Stimulated activated naive CD8-positive, alpha-beta T cell treated with anti-CD3 and anti-CD28 coated beads, Interleukin-15, Interleukin-2, amounts not matched to agents 100 ng/mL and 50 ng/mL, for 24 hours (primary cell): ENCODE results near the gene DIAPH3.

ENCODE experiments used
- H3K27ac Mint-ChIP-seq: one replicate; pipeline ENCODE4 v1.8.0; 2021; ENCODE audit warnings: mild to moderate bottlenecking, mixed read lengths
- H3K27me3 Mint-ChIP-seq: one replicate; pipeline ENCODE4 v1.8.0; 2021; ENCODE audit warnings: mixed read lengths
- H3K36me3 Mint-ChIP-seq: one replicate; pipeline ENCODE4 v1.8.0; 2021; ENCODE audit warnings: low read depth, mixed read lengths
- H3K4me1 Mint-ChIP-seq: one replicate; pipeline ENCODE4 v1.8.0; 2021; ENCODE audit warnings: low read depth, mixed read lengths
- H3K4me3 Mint-ChIP-seq: one replicate; pipeline ENCODE4 v1.8.0; 2021; ENCODE audit warnings: mild to moderate bottlenecking, mixed read lengths
- H3K9me3 Mint-ChIP-seq: one replicate; pipeline ENCODE4 v1.8.0; 2021; ENCODE audit warnings: mixed read lengths

The DIAPH3 gene

DNA sequence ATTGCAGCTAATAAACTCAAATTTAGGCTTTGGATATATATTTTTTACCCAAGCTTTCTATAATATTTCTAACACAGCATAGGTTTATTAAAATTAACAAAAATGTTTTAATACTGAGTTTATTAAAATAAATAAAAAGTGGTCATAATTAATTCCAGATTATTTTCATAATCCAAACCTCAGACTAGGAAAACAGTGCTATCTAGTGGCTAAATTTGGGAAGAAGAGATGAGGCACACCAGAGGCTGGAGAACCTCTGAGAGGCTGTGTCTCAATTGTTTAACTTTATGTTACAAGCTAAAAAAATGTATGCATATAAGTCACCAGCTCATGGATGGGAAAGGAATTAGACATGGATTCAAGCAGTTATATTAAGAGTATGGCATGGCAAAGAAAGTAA, 392.5 kb downstream of the DIAPH3 start:
- Mint-ChIP-seq H3K27ac (no peak overlapping the region), H3K27me3 (no peaks in the 10 kb centered on the region), H3K4me3 (no peak overlapping the region), H3K36me3 (no peaks in the 10 kb centered on the region), H3K4me1 (no peaks in the 10 kb centered on the region), H3K9me3 (no peaks in the 10 kb centered on the region)

DNA sequence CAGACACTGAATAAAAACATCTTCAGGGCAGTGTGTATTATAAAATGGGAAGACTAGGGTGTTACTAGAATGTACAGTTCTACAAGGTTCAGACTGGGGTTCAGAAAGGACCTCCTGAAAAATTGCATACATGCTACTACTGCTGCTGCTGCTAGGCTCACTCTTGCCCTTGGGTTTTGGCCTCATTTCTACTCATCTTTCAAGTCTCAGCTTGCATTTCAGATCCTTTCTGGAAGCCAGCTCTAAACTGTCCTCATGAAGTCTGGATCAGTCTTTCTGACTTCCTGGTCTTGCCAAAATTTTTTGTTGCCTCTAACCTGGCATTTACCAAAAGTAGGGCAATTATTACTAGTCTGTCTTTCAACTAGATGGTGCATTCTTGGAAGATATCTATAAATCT, 393.3 kb downstream of the DIAPH3 start:
- Mint-ChIP-seq H3K4me3 (no peak overlapping the region), H3K27ac (no peak overlapping the region), H3K4me1 (no peaks in the 10 kb centered on the region), H3K27me3 (no peaks in the 10 kb centered on the region), H3K9me3 (no peaks in the 10 kb centered on the region), H3K36me3 (no peaks in the 10 kb centered on the region)

DNA sequence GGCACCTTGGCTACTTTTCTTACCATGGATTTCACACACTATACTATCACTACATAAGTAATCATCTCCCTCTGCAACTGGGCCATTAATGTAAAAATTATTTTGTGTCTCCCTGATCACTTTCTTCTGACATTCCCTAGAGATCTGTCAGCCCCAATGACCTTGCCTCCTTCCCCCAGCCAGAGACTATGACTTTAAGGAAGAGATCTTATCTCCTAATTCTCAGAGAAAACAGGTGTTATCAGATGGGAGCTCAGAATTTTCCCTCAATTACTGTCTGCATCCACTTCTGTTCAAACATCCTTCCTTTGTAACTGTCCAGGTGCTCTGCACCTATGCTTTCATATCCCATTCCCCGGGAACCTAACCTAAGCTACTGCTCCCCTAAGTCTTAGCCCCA, 397.5 kb downstream of the DIAPH3 start:
- Mint-ChIP-seq H3K9me3 (no peaks in the 10 kb centered on the region), H3K27me3 (no peaks in the 10 kb centered on the region), H3K36me3 (no peaks in the 10 kb centered on the region), H3K4me3 (no peak overlapping the region), H3K27ac (no peak overlapping the region), H3K4me1 (no peaks in the 10 kb centered on the region)

DNA sequence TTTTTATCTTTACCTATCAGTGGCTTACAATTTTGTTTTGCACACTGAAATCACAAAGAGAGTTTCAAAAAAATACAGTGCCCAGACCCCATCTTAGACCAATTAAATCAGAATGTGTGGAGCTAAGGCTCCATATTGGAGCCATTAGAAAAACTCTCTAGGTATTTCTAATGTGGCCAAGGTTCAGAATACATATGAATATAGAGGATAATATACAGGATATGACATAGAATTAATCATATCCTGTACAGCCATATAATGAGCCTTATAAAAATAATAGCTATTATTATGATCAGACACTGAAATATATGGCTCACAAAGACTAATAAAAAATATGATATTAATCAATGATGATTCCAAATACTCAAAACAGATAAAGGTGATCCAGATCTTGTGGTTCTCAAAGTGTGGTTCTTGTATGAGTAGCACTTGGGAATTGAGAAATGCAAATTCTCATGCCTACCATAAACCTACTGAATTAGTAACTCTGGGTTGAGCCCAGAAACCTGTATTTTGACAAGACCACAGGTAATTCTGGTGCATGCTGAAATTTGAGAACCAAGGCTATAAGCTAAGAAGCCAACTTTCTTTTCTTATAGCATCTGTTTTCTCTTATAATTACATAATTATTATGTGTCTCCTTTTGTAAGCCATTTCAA, 408.0 kb downstream of the DIAPH3 start:
- H3K27me3 Mint-ChIP-seq: no peaks in the 10 kb centered on the region
- H3K4me3 Mint-ChIP-seq: no peak overlapping the region
- H3K36me3 Mint-ChIP-seq: no peaks in the 10 kb centered on the region
- no peaks in the 10 kb centered on the region for H3K9me3 Mint-ChIP-seq
- no peaks in the 10 kb centered on the region for H3K4me1 Mint-ChIP-seq
- no peak overlapping the region for H3K27ac Mint-ChIP-seq

DNA sequence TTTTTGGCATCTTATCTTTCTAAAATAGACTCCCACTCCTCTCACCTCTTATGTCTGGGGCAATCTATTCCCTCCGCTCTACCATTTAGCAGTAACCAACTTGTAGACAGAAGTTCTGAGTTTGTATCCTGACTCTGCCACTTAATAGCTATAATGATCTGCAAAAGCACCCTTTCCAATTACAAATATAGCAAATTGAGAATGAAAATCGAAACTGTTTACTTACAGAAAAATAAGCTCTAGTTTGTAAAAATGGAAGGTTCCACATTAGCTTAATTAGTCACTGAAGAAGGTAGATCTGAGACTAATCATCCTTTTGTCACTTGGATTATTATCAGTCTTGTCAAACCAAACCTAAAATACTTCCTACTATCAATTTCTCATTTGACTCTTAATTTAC, 409.3 kb downstream of the DIAPH3 start:
- no peaks in the 10 kb centered on the region for H3K9me3 Mint-ChIP-seq
- no peak overlapping the region for H3K4me3 Mint-ChIP-seq
- no peaks in the 10 kb centered on the region for H3K27me3 Mint-ChIP-seq
- H3K4me1 Mint-ChIP-seq: no peaks in the 10 kb centered on the region
- H3K36me3 Mint-ChIP-seq: no peaks in the 10 kb centered on the region
- H3K27ac Mint-ChIP-seq: no peak overlapping the region

DNA sequence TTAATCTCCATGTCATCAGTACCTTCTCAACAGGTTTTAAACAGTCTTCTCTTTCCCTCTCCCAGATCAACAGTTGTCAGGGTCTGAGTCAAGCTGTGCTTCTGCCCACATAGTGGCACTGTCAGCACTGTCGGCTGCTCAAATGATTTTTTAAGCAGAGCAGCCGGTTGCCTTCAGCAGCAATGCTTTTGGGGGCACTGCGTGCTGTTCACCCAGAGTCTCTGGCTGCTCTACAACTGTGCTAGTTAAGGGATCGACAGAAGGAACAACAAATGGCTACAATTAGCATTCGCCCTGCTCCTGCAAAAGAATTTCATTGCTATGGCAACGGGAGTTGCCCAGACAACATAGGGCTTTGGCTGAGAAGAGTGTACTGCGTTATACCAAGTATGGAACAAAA, 412.9 kb downstream of the DIAPH3 start:
- Mint-ChIP-seq H3K27ac (no peak overlapping the region), H3K36me3 (no peaks in the 10 kb centered on the region), H3K27me3 (no peaks in the 10 kb centered on the region), H3K4me3 (no peak overlapping the region), H3K9me3 (no peaks in the 10 kb centered on the region), H3K4me1 (no peaks in the 10 kb centered on the region)

DNA sequence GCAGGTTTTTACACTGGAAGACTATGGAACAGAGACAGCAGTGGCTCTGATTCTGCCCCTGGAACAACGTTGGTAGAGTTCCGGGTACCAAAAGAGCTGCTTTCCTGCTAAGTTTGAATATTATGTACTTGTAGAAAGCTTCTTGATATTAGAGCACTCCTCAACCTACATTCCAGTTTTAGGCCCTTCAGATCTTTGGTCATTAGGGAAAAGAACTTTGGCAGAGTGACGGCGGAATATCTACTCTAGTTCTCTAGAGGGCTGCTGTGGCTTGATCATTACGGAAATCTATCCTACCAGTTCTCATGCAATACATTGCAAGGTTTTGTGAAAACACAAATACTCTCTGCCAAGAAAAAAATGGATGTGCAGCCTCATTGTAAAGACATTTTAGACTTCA, 415.7 kb downstream of the DIAPH3 start:
- no peaks in the 10 kb centered on the region for H3K9me3 Mint-ChIP-seq
- no peak overlapping the region for H3K4me3 Mint-ChIP-seq
- no peaks in the 10 kb centered on the region for H3K4me1 Mint-ChIP-seq
- H3K36me3 Mint-ChIP-seq: no peaks in the 10 kb centered on the region
- no peak overlapping the region for H3K27ac Mint-ChIP-seq
- no peaks in the 10 kb centered on the region for H3K27me3 Mint-ChIP-seq

DNA sequence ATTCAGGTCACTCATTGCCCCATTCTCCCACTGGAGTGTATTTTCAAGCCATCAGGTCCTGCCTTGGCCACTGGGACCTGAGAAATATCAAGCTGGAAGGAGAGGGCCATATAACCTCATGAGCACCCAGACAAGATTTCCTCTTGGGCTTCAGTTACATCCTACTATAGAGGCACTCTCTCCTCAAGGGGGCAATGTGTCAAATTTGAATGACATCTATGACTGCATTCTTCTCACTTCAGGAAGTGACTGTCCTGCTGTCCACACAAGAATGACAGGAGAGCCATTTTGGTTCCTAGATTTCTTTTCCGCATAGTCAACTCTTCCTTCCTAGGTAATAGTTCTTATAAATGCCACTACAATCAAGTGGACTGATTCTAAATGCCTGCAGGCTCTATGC, 416.2 kb downstream of the DIAPH3 start:
- Mint-ChIP-seq H3K27me3 (no peaks in the 10 kb centered on the region), H3K27ac (no peak overlapping the region), H3K9me3 (no peaks in the 10 kb centered on the region), H3K36me3 (no peaks in the 10 kb centered on the region), H3K4me1 (no peaks in the 10 kb centered on the region), H3K4me3 (no peak overlapping the region)

DNA sequence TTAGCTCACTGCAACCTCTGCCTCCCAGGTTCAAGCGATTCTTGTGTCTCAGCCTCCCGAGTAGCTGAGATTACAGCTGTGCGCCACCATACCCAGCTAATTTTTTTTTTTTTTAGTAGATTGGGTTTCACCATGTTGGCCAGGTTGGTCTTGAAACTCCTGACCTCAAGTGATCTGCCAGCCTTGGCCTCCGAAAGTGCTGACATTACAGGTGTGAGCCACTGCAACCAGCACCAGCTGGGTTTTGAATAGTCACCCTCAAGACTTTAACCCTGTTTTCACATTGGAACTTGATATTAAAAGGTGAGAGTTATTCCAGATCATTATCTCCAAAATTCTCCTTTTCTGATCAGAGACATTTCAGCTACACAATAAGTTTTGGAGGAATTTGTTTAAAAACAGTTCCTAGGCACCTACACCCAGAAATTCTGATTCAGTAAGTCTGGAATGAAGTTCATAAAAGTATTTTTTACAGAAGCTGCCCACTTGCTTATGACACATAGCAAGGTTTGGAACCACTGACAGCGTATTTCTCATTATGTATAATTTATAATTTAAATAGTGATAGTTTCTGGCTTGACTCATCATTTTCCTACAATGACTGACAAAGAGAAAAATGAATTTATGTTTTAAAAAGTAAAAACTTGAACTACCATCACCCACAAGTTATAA, 417.3 kb downstream of the DIAPH3 start:
- no peaks in the 10 kb centered on the region for H3K9me3 Mint-ChIP-seq

DNA sequence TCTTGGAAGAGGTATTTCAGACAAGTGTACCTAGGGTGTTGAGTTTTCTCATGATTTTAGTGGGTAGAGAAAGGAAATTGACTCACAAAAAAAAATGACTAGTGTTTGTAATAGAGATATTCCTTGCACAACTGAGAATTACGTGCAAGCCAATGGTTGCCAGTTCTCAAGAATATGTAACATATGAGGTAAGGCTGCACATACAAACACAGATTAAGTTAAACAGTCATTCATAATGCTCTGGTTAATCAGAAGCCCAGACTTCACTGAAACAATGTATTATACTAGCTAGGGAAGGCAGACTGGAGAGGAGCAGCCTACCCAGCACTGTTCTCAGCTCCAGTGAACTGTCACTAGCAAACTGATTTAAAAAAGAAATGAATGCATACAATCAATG, 418.3 kb downstream of the DIAPH3 start:
- Mint-ChIP-seq H3K36me3 (no peaks in the 10 kb centered on the region), H3K4me3 (no peak overlapping the region), H3K9me3 (no peaks in the 10 kb centered on the region), H3K27me3 (no peaks in the 10 kb centered on the region), H3K4me1 (no peaks in the 10 kb centered on the region), H3K27ac (no peak overlapping the region)

More for the DNA sequence above, 417.3 kb downstream of the DIAPH3 start:
- H3K27me3 Mint-ChIP-seq: no peaks in the 10 kb centered on the region
- no peaks in the 10 kb centered on the region for H3K4me1 Mint-ChIP-seq
- H3K4me3 Mint-ChIP-seq: no peak overlapping the region
- H3K36me3 Mint-ChIP-seq: no peaks in the 10 kb centered on the region
- no peak overlapping the region for H3K27ac Mint-ChIP-seq

DNA sequence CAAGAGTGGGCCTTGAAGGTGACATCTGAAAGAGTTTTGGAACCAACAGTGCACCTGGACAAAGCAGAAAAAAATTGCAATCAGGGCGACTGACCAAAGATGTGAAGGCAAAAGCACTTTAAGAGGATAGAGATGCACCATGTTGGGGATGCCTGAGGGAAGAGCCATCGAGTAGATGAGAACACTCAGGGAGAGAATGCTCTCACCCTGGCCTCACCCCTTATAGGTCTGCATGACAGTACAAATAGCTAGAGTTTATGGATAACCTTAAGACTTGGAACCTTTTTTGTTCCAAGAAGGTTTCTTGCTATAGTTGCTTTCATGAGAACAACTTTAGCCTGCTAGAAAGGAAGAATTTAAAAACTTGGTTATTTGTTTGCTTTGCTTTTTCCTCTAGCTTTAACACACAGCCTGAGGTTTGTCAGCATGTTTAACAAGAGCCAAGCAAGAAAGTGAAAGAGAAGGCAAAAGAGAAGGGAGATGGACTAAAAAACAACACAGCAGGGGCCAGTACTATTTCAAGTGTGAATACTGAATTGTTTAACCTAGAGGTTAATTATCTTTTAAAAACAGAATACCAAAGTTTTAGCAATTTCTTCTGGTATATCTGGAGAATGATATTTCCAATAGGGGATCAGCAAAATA, 418.9 kb downstream of the DIAPH3 start:
- Mint-ChIP-seq H3K27ac (no peak overlapping the region), H3K36me3 (no peaks in the 10 kb centered on the region), H3K27me3 (no peaks in the 10 kb centered on the region), H3K9me3 (no peaks in the 10 kb centered on the region), H3K4me1 (no peaks in the 10 kb centered on the region), H3K4me3 (no peak overlapping the region)

DNA sequence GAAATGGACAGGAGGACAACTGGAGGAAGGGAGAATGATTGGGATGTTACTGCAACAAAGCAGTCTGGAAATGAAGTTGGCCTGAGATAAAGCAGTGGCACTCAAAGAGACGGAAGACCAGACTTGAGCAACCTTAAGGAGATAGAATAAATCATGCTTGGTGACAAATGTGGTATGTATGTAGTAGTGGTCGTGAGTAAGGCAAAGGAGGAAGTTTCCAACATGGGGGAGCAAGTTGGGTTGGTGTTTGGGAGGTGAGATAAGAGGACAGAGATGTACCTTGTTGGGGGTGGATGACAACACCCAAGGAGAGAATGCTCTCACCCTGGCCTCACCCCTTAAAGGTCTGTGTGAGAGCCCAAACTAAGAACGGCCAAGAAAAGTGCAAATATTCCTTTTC, 420.5 kb downstream of the DIAPH3 start:
- Mint-ChIP-seq H3K4me1 (no peaks in the 10 kb centered on the region), H3K9me3 (no peaks in the 10 kb centered on the region), H3K27me3 (no peaks in the 10 kb centered on the region), H3K36me3 (no peaks in the 10 kb centered on the region), H3K27ac (no peak overlapping the region), H3K4me3 (no peak overlapping the region)

DNA sequence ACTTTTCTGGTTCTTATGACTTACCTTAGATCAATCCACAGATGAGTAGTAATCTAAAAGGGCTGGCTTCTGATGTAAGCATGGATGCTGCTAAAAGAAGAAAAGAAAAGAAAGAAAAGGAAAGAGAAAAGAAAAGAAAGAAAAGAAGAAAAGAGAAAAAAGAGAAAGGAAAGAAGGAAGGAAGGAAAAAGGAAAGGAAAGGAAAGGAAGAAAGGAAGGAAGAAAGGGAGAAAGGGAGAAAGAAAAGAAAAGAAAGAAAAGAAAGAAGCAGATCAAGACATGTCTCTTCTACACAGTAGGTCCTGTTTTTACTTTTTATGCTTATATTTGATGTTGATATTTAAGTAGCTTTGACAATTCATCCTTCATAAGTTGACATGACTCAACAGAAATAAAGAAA, 421.3 kb downstream of the DIAPH3 start:
- Mint-ChIP-seq H3K27me3 (no peaks in the 10 kb centered on the region), H3K9me3 (no peaks in the 10 kb centered on the region), H3K4me1 (no peaks in the 10 kb centered on the region), H3K36me3 (no peaks in the 10 kb centered on the region), H3K27ac (no peak overlapping the region), H3K4me3 (no peak overlapping the region)

DNA sequence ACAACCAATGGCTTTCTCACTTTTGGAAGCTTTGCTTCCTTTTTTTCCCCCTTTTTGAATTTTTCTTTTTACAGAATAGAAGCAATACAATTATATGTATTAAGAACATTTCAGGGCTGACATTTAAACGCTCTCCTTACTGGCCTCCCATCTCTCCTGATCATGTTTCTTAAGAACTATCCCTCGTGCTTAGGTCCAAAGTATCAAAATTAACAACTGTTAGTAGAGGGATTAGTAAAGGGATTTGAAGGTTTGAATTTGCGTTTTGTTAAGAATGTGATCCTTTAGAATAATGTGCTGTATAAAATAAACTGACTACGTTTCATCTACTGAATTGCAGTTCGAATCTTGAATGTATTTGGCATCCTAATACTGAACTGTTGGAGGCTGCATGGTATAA, 424.8 kb downstream of the DIAPH3 start:
- Mint-ChIP-seq H3K9me3 (no peaks in the 10 kb centered on the region), H3K4me3 (no peak overlapping the region), H3K4me1 (no peaks in the 10 kb centered on the region), H3K27me3 (no peaks in the 10 kb centered on the region), H3K27ac (no peak overlapping the region), H3K36me3 (no peaks in the 10 kb centered on the region)

DNA sequence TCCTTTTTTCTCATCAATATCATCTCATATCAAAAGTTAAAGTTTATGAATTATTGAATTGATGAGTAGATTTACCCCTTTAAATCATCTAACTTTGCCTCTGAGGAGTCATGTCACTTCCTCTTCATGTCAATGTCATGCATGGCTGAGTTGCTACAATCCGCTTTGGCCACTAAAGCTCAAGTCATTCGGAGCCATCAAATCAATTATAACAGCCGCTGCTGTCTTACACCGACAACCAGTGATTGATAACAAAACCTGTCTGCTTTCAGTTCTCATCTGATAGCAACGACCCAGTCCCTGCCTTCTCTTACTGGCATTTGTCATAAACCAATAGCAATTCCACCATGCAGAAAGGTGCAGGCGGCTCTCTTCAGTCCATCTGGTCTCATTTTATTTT, 429.3 kb downstream of the DIAPH3 start:
- no peaks in the 10 kb centered on the region for H3K36me3 Mint-ChIP-seq
- no peaks in the 10 kb centered on the region for H3K4me1 Mint-ChIP-seq
- no peaks in the 10 kb centered on the region for H3K9me3 Mint-ChIP-seq
- H3K27me3 Mint-ChIP-seq: no peaks in the 10 kb centered on the region
- H3K27ac Mint-ChIP-seq: no peak overlapping the region
- H3K4me3 Mint-ChIP-seq: no peak overlapping the region

DNA sequence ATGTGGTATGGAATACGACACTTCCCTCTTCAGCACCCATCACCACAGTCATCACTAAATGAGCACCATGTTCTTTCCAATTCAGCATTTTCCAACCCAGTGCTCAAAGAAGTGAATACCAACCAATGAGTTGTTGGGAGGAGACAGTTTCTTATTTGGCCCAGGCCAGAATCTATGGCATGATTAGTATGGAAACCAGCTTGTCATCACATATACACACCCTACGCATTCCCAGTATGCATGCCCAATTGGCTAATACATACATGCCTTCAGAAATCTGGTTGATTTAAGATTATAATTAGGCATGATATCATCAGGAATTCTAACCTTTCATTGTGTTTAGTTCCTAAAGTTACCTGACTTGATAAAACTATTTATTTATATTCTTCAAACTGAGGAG, 430.0 kb downstream of the DIAPH3 start:
- H3K27me3 Mint-ChIP-seq: no peaks in the 10 kb centered on the region
- no peaks in the 10 kb centered on the region for H3K9me3 Mint-ChIP-seq

More for the DNA sequence above, 430.0 kb downstream of the DIAPH3 start:
- no peak overlapping the region for H3K27ac Mint-ChIP-seq
- no peaks in the 10 kb centered on the region for H3K36me3 Mint-ChIP-seq
- no peak overlapping the region for H3K4me3 Mint-ChIP-seq
- H3K4me1 Mint-ChIP-seq: no peaks in the 10 kb centered on the region
